Upper lobe of left lung (tissue), 4 donors: Measurements from ENCODE around the gene TPSD1.

Source experiments
- CTCF ChIP-seq, 6 experiments: fragments of 450-650 bp in 4 of 6; fragments of 200-600 bp in 2 of 6; sonication (generic) in 2 of 6; IDR thresholded peaks; one replicate each; pipeline ENCODE4 v1.5.1; 2016 to 2019; ENCODE audit warnings: antibody characterized with exemption in 6 of 6
- EP300 ChIP-seq, 4 donors: sonication (generic); formaldehyde crosslinking; IDR thresholded peaks; one replicate each; pipeline ENCODE4 v1.5.1; 2017; ENCODE audit warnings: antibody characterized with exemption in 4 of 4, control low read depth in 2 of 4
- POLR2A ChIP-seq, 4 donors: fragments of 450-650 bp; IDR thresholded peaks; one replicate each; pipeline ENCODE4 v1.5.1; 2016 to 2017; ENCODE audit warnings: antibody characterized with exemption in 4 of 4, mild to moderate bottlenecking in 2 of 4
- POLR2AphosphoS5 ChIP-seq, 2 donors: sonication (generic); formaldehyde crosslinking; IDR thresholded peaks; one replicate each; pipeline ENCODE4 v1.5.1; 2017; ENCODE audit warnings: antibody characterized with exemption in 2 of 2

GRCh38 chr16:1297018-1297696 is 41.3 kb downstream of the TPSD1 start:
- TF ChIP-seq CTCF (IDR thresholded peaks at IDR 0.05) (no peak), POLR2AphosphoS5 (IDR thresholded peaks at IDR 0.05) (no peak), EP300 (IDR thresholded peaks at IDR 0.05) (no peak), POLR2A (IDR thresholded peaks at IDR 0.05) (no peak)
